ENCODE results near the gene FAM174C.

Gene FAM174C

GRCh38 chr19:1260749-1261537 lies 14.4 kb upstream of the FAM174C start:
- DNase-seq (ENCODE audit: low read depth in 4 of 4, low spot score in 1 of 4) = peak; percentile 91 to 96 (median 94)

DNA sequence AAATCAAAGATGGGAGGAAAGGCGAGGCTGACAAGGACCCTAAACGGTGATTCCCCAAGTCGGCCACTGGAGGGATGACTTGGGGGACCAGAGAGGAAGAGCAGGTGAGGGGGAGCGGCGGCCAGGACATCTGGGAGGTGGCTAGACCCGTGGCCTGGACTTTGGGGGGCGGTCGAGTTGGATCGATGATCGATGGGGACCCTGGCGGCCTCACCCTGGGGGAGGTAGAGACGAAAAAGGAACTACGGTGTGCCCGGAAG lies 13.9 kb upstream of the FAM174C start:
- no peak for DNase-seq (ENCODE audit: low read depth in 4 of 4, low spot score in 1 of 4)

DNA sequence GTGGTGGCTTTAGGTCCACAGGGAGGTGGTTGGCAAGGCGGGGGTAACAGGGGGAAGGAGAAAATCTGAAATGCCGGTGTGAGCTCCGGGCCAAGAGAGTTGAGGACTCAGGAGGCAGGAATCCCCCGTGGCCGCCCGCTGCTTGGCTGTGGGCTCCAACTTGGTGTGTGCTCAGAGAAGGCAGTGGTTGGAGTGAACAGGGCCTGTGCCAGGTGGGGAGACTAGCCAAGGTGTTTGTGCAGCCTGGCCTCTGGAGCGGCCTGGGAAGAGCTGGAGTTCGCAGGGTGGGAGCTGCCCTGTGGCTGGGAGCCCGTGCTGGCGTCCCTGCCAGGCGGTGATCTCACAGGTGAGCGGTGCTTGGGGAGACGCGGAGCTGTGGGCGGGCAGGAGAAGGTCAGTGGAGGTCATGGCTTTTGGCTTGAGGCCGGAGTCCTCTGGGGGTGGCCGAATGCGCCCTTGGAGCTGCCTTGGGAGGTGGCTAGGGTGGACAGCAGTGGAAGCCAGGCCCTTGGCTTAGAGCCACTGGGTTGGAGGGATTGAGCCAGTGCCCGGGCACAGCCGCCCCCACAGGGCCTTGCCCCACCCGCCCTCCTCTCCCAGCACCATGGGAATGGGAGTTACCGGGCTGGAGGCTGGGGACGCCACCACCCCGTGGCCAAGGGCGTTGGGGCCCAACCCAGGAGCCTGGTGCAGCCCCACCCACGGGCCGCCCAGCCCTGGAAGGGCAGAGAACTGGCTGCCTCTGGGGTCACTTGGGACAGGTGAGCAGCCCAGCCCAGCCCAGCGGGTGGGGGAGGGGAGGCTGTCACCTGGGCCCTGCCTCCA lies 13.3 kb upstream of the FAM174C start:
- DNase-seq (ENCODE audit: low read depth in 4 of 4, low spot score in 1 of 4) = no peak

DNA sequence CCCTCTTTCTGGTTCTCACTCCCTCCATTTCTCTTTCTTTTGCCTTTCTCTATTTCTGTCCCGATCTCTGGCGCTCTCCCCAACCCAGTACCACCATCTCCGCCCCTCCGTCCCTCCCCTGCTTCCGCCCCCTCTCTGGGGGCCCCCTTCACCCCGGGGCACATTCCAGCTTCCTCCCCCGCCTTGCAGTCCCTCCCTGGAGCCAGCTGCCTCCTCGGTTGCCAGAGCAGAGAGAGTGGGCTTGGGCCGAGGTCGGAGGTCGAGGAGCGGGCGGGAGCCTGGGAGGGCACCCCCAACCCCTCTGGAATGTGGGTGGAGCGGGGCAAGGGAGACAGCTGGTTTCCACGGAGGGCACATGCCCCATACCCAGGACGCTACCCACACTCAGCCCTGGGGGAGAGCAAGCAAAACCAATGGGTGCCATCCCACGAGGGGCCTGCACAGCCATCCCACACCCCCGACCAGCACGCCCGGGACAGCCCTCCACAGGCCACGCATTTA lies 12.7 kb upstream of the FAM174C start:
- no peak for DNase-seq (ENCODE audit: low read depth in 4 of 4, low spot score in 1 of 4)

DNA sequence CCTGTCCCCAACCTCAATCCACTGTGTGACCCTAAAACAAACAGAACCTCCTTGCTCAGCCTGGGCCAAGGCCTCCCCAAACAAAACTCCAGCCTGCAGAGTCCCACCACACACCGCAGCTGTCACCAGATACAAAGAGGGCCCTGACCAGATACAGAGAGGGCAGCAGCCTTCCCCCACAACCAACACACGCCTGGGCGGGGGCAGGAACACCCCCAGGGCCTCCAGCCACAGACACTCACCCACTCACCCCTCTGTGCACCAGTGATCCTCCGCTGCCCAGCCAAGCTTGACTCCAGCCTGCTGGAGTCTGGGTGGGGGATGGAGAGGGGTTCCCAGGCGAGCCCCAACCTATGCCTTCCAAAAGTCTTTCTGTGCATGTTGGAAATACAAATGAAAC lies 12.1 kb upstream of the FAM174C start:
- DNase-seq (ENCODE audit: low read depth in 4 of 4, low spot score in 1 of 4) = no peak

DNA sequence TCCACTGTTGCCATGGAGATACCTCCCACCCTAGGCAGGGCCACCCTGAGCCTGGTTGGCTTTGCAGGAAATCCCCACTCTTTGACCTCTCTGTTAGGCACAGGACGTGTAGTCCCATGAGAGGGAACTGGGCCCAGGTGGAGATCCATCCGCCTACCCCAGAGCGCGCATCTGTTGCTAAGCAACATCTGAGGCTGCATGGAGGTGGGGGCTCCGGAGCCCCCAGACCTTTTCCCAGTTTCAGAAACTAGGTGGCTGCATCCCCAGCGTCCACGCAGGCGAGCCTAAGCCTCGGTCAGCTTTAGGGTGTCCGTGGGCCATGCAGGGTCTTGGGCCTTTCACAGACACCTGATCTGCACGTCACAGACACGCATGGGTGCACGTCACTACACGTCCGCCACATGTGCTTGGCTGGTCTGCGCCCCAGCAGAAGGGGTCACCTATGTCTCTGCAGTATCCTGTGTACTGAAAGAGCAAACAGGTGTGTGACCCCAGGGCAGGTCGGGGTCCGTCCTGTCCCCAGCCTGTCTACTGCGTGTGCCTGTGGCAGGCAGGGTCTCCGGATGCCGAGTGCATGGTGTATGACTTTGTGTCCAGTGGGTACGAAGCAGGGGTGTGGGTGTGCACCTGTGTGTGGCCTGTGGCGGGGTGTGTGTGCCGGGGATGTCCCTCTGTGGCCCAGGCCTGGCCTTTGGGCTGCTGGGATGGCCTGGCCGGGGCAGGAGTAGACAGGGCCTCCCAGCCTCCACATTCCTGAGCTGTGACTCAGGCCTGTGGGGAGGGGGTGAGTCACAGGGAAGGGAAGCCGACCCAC lies 10.3 kb upstream of the FAM174C start:
- no peak for DNase-seq (ENCODE audit: low read depth in 4 of 4, low spot score in 1 of 4)

DNA sequence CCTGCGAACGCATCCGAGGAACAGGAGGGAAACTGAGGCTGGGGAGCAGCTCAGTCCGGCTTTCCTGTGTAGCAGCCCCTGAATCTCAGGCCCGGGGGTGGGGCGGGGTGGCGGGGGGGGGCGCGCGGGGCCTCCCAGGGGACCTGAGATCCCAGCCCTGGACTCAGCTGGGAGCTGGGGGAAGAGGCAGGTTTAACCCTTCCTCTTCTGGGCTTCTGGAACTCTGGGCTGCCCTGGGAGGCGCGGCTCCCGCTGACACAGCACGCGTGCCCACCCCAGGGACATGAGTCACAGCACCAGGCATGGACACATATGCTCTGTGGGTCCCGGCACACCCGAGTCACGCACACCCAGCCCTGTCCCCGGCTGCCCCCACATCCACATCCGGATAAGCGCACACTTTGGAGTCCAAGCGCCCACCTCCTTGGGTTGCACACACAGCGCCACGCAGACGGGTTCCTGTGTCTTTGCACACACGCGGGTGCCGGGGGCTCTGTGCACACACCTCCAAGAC lies 9.7 kb upstream of the FAM174C start:
- DNase-seq (ENCODE audit: low read depth in 4 of 4, low spot score in 1 of 4) = peak in 1 of 4 experiments; percentile 32

- peak in 2 of 4 experiments; percentile 70 to 77 for DNase-seq (ENCODE audit: low read depth in 4 of 4, low spot score in 1 of 4)
Observed at GRCh38 chr19:1266129-1266915, 9.0 kb upstream of the FAM174C start.

DNA sequence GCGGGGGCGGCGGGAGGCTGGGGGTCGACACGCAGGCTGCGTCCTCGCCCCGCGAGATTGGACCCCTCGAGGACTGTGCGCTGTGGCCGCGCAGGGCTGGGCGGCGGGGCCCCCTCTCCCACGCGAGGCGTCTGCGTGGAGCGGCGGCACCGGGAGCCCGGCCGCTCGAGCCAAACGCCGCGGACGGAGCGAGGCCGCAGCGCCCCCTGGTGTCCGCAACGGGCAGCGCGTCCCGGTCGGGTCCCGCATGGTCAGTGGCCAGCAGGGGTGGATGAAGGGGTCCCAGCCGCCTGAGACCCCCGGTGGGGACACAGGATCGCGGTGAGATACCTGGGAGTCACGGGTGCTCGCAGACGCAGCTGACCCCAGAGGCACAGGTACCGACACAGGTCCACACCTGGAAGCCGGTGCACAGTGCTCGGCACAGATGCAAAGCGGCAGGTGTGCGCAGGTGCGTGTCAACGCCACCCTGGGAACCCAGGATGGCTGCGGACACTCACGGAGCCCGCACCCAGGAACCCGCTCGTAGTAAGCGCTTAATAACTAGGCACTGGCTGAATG lies 8.3 kb upstream of the FAM174C start:
- DNase-seq (ENCODE audit: low read depth in 4 of 4, low spot score in 1 of 4) = peak in 1 of 4 experiments; percentile 50

DNA sequence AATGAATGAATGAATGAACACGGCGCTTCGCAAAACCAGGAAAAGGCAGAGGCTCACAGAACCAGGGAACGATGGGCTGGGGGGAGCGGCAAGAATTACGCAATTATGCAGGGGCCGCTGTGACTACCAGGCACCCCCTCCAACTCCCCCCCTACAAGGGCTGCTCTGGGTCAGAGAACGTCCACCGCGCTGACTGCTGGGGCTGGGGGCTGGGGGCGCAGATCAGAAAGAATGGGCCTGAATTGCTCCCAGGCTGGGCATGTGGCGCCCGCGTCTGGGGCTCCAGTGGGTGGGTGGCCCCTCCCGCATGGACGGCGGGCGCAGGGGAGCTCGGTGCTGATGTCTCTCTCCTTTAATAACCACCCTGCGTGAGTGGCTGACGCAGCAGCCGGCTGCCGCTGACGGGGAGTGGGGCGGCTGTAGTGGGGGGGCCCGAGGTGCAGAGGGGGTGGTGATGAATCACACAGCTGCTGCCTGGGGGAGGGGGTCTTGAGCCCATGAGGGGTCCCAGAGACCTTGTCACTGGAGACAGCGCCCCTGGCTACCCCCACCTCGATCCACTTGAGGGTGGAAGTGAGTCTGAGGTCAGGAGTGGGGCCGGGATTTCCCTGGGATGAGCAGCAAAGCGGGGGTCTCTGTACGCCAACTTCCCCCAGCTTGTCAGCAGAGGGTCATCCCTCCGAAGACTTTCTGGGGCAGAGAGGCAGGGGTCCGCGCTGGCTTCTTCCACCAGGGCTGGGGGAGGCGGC lies 7.7 kb upstream of the FAM174C start:
- DNase-seq (ENCODE audit: low read depth in 4 of 4, low spot score in 1 of 4) = no peak

GRCh38 chr19:1268226-1269064 lies 6.9 kb upstream of the FAM174C start:
- no peak for DNase-seq (ENCODE audit: low read depth in 4 of 4, low spot score in 1 of 4)

DNA sequence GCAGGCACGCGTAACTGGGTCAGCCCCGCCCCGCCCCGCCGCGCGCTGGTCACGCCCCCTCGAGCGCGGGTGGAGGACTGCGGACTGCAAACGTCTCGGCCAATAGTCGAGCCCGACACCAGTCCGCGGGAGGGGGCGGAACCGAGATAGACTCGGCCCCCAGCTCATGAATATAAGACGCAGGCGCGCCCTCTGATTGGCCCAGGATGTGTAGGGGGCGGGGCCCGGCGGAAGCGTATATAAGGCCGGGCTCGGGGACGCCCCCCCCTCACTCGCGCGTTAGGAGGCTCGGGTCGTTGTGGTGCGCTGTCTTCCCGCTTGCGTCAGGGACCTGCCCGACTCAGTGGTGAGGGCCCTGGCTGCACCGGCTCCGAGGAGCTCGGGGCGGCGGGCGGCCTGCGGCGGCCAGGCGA lies 6.3 kb upstream of the FAM174C start, which contains the start of gene CIRBP:
CIRBP (plus strand) TSS at position 268 of the 413 bp plus-strand sequence. CDS start 1,602 bp downstream, outside the sequence.
- DNase-seq (ENCODE audit: low read depth in 4 of 4, low spot score in 1 of 4) = peak; percentile 95 to 100 (median 98)

DNA sequence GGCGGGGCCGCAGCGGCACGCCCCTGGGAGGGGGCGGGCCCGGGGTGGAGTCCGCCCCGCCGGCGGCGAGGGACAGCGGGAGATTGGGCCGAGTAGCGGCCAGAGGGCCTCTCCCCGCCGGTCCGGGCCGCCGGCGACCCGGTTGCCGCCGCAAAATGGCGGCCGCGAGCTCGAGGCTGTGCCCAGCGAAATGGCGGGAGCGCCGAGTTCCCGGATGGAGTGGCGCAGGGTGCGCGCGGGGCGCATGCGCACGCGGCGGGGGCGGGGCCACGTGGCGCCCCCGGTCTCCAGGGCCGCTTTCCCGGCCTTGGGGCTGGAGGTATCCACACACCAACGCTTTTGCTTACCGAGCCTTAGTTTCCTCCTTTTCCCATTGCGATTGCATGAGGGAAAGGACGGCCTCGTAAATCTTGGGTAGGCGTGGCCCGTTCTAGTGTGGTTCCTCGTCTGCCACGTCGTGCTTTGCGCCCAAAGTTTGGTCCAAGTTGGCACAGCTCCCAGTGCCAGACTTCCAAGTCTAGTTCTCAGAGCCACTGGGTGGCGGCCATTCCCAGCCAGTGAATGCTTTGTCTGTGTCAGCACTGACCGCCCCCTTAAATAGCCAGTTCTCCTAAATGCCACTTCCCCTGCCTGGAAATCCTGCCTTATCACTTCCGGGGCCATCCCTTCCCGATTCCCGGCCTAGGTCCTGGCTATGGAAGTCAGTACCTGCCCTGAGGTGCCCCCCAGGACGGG lies 5.7 kb upstream of the FAM174C start:
- peak in 3 of 4 experiments; percentile 72 to 81 (median 78) for DNase-seq (ENCODE audit: low read depth in 4 of 4, low spot score in 1 of 4)

- DNase-seq (ENCODE audit: low read depth in 4 of 4, low spot score in 1 of 4) = no peak
Observed at GRCh38 chr19:1270213-1270853, 5.0 kb upstream of the FAM174C start.

- DNase-seq (ENCODE audit: low read depth in 4 of 4, low spot score in 1 of 4) = no peak
Observed at GRCh38 chr19:1270854-1271527, 4.3 kb upstream of the FAM174C start.

DNA sequence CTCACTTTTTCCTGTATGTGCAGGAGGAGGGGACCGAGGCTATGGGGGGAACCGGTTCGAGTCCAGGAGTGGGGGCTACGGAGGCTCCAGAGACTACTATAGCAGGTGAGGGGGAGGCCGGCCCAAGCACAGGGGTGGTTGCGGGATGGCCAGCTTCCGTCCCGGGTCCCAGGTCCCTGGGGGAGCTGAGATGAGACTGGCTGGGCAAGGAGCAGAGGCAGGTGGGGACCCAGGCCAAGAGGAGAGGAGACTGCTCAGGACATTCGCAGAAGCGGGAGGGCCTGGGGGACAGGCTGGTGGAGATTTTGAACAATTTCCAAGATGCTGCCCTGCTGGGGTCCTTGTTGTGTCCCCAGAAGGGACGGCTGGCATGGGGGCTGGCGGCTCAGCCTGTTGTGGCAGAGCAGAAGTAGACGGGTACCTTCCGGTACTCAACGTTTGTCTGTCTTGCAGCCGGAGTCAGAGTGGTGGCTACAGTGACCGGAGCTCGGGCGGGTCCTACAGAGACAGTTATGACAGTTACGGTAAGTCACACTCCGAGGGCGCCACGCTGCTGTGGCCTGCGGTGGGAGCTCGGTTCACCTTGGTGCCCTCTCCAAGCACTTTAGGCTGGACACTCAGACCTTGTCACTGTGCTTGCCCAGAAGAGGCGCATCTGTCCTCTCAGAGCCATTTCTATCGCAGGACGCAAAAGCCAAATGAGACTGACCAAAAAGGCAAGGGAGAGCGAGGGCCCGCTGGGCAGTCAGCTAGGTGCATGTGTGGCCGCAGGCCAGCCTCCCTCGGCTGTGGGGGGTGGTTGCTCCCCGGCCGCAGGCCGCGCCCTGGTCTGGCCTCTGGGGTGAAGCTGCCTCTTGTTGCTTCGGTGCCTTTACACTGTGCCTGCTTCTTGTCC lies 3.6 kb upstream of the FAM174C start:
- no peak for DNase-seq (ENCODE audit: low read depth in 4 of 4, low spot score in 1 of 4)
